Stimulated activated CD8-positive, alpha-beta memory T cell treated with anti-CD3 and anti-CD28 coated beads, Interleukin-7, amount 100 ng/mL, for 1 hour (primary cell): ENCODE measurements around the gene RNF182.
"Not testable (repeated sequence)": the region's sequence is repeated elsewhere in the genome, so short reads cannot be mapped to it uniquely, and the experiment has no call there.

ENCODE experiments used
- DNase-seq, 2 donors: peaks; one replicate each; pipeline ENCODE4 v3.0.0-alpha.2; 2020; ENCODE audit warnings: low read depth in 2 of 2

RNF182 gene

GRCh38 chr6:13916230-13916944 is 8.4 kb upstream of the RNF182 start:
- no peak for DNase-seq

GRCh38 chr6:13917141-13917540 is 7.6 kb upstream of the RNF182 start:
- DNase-seq = no peak

GRCh38 chr6:13918686-13919250 is 6.0 kb upstream of the RNF182 start:
- no peak for DNase-seq

- DNase-seq = no peak
Observed at GRCh38 chr6:13919861-13920260, 4.9 kb upstream of the RNF182 start.

- DNase-seq = no peak
Observed at GRCh38 chr6:13920552-13920951, 4.2 kb upstream of the RNF182 start.

- DNase-seq = no peak
Observed at GRCh38 chr6:13922750-13923149, 2.0 kb upstream of the RNF182 start.

GRCh38 chr6:13923527-13924145 is 1.1 kb upstream of the RNF182 start:
- no peak for DNase-seq

- no peak for DNase-seq
Observed at GRCh38 chr6:13924146-13924948, 405 bp upstream of the RNF182 start.

GRCh38 chr6:13926378-13926777 is 1.6 kb downstream of the RNF182 start:
- DNase-seq = no peak

- DNase-seq = no peak
Observed at GRCh38 chr6:13927203-13927602, 2.5 kb downstream of the RNF182 start.

GRCh38 chr6:13929196-13929595 is 4.4 kb downstream of the RNF182 start:
- no peak for DNase-seq

- no peak for DNase-seq
Observed at GRCh38 chr6:13931797-13932402, 7.1 kb downstream of the RNF182 start.

- no peak for DNase-seq
Observed at GRCh38 chr6:13932785-13933184, 8.0 kb downstream of the RNF182 start.

- DNase-seq = no peak
Observed at GRCh38 chr6:13934721-13935120, 10.0 kb downstream of the RNF182 start.

- no peak for DNase-seq
Observed at GRCh38 chr6:13935190-13935880, 10.6 kb downstream of the RNF182 start.

- DNase-seq = not testable (repeated sequence)
Observed at GRCh38 chr6:13935881-13936261, 11.1 kb downstream of the RNF182 start.

GRCh38 chr6:13941902-13942301 is 17.1 kb downstream of the RNF182 start:
- no peak for DNase-seq

- no peak for DNase-seq
Observed at GRCh38 chr6:13943943-13944342, 19.2 kb downstream of the RNF182 start.

GRCh38 chr6:13946506-13946905 is 21.8 kb downstream of the RNF182 start:
- no peak for DNase-seq

- no peak for DNase-seq
Observed at GRCh38 chr6:13947611-13948178, 22.9 kb downstream of the RNF182 start.

- no peak for DNase-seq
Observed at GRCh38 chr6:13952101-13952500, 27.3 kb downstream of the RNF182 start.
